D721Med (cell line): ENCODE data around the gene MTHFD2.
"Not testable (repeated sequence)": the region's sequence is repeated elsewhere in the genome, so short reads cannot be mapped to it uniquely, and the experiment has no call there.

Experiments
- DNase-seq: peaks from one replicate; pipeline ENCODE4 v3.0.0; 2011; ENCODE audit warnings: low spot score; ENCODE audit not compliant: insufficient read length
- FAIRE-seq: peaks from 2 replicates; lab custom pipeline; 2011; peaks lifted over from hg19 to GRCh38; lab: Jason Lieb, UNC
- TF ChIP-seq, protein P1 (sequence below): IDR thresholded peaks from 2 replicates; pipeline ENCODE4 v1.5.1; 2012; ENCODE audit warnings: mild to moderate bottlenecking, control low read depth; ENCODE audit not compliant: insufficient read depth; ENCODE audit errors: missing control alignments

The MTHFD2 gene

DNA sequence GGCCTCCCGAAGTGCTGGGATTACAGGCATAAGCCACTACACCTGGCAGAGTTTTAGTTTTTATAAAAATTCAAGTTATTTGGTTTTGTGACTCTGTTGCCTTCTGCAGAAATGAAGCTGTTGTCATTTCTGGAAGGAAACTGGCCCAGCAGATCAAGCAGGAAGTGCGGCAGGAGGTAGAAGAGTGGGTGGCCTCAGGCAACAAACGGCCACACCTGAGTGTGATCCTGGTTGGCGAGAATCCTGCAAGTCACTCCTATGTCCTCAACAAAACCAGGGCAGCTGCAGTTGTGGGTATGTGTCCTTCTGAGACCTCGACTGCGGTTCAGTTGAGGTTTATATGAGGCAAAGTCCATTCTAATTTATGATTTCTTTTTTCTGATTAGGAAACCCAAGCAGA, 7.2 kb downstream of the MTHFD2 start:
- FAIRE-seq: no peak
- TF ChIP-seq, protein P1, sequence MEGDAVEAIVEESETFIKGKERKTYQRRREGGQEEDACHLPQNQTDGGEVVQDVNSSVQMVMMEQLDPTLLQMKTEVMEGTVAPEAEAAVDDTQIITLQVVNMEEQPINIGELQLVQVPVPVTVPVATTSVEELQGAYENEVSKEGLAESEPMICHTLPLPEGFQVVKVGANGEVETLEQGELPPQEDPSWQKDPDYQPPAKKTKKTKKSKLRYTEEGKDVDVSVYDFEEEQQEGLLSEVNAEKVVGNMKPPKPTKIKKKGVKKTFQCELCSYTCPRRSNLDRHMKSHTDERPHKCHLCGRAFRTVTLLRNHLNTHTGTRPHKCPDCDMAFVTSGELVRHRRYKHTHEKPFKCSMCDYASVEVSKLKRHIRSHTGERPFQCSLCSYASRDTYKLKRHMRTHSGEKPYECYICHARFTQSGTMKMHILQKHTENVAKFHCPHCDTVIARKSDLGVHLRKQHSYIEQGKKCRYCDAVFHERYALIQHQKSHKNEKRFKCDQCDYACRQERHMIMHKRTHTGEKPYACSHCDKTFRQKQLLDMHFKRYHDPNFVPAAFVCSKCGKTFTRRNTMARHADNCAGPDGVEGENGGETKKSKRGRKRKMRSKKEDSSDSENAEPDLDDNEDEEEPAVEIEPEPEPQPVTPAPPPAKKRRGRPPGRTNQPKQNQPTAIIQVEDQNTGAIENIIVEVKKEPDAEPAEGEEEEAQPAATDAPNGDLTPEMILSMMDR: no peak
- DNase-seq: no peak

DNA sequence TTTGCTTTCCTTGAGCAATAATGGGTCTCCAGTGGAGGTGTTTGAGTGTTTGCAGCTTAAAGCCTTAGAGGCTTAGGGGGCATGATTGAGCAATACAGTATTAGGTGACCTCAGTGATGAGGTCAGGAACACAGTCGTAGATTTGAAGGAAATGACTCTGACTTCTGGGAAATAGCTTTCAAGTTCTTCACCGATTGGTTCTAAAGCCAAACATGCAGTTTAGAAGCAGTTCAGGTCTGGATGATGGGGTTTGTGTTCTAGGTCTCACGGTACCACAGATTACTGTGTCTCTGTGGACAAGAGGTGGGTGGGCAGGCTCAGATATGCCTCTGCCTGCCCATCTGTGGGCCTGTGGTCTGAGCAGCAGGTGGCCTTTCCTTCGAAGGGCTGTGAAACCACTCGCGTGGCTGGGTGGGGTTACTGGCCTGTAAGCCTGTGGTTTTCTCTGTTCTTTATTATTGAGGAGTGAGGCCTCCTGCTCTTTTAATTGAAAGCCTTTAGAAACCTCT, 7.8 kb downstream of the MTHFD2 start:
- TF ChIP-seq, protein P1: no peak
- FAIRE-seq (no peak), DNase-seq (no peak)

DNA sequence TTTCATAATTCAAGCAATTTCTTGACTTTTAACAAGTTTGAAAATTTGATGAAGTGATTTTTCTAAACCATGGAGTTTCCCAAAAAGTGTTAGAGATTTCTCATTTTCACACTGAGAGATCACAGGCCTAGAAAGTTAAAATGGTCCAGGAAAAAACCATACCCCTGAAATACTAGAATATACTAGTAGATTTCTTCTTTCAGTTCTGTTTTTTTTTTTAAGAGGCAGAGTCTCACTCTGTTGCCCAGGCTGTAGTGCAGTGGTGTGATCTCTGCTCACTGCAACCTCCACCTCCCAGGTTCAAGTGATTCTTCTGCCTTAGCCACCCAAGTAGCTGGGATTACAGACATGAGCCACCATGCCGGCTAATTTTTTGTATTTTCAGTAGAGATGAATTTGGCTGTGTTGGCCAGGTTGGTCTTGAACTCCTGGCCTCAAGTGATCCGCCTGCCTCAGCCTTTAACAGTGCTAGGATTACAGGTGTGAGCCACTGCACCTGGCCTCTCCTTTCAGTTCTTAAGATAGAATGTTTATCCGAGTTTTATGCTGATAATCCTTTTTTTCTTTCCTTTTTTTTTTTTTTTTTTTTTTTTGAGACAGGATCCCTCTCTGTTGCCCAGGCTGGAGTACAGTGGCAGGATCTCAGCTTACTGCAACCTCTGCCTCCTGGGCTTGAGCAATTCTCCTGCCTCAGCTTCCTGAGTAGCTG, 14.4 kb downstream of the MTHFD2 start:
- TF ChIP-seq, protein P1: no peak
- FAIRE-seq (no peak), DNase-seq (no peak)

DNA sequence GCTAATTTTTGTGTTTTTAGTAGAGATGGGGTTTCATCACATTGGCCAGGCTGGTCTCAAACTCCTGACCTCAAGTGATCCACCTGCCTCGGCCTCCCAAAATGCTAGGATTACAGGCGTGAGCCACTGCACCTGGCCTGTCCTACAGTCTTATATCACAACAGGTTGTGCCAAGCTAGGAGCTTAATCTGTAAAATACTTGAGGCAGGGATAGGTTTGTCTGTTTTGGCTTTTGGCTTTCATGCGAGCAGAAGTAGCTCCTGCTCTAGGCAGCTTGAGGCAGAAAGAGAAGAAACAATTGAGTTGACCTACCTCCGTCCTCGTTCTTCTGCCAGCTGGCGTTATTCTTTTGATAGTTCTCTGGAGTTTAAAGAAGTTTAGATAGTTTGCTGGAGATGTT, 17.4 kb downstream of the MTHFD2 start:
- FAIRE-seq, DNase-seq: not testable (repeated sequence)

DNA sequence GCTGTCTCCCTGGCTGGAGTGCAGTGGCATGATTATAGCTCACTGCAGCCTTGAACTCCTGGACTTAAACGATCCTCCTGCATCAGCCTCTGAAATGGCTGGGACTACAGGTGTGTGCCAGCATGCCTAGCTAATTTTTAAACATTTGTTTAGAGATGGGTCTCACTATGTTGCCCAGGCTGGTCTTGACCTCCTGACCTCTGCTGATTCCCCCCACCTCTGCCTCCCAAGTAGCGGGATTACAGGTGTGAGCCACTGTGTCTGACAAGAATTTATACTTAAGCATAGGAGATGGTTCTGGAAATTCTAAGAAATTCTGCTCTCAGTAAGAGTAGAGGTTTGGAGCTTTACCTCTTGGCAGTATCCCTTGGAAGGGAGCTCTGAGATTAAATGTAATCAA, 18.2 kb downstream of the MTHFD2 start:
- TF ChIP-seq, protein P1: no peak
- FAIRE-seq: no peak
- no peak for DNase-seq

DNA sequence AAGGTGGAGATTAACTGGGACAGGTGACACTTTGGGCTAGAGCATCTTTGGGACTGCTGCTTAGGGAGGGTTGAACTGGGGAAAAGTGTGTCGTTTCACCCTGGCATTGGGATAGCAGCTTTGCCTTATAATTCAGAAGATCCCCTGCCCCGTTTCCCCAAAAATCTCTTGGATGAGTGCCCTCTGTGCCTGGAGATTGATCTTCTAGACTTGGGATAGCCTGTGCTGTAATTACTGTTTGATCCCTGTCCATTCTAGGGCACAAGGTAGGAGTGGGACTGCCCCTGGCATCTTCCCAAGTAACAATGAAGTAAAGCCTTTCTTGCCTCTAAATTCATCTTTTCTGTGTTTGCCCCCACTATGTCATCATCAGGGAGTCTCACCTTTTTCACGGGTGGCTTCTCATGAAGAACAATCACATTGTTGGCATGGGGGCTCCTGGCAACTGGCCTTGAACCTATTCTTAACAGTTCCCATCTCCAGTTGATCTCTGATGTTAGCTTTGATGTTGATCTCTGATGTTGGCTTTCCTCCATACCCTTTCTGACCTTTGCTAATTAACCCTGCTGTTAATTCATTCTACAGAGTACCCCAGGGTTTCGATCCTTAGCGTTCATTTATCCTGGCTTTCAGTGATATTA, 21.6 kb downstream of the MTHFD2 start:
- FAIRE-seq: no peak
- TF ChIP-seq, protein P1: no peak
- DNase-seq: no peak

DNA sequence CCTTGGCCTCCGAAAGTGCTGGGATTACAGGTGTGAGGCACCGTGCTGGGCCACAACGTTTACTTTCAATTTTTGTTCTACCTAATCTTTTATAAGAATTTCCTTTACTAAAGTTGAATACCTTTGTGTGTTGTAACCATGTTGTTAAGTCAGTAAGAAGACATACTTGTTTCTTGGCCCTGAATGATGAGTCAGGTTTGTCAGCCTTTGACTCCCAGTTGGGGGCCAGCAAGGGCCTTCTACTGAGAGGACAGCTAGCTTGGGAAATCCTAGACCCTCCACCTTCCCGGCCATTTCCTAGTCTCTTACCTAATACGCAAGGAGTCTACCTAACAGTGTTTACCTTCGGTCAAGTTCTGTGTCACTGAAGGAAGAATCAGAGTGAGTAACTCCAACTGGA, 22.7 kb downstream of the MTHFD2 start:
- TF ChIP-seq, protein P1: no peak
- DNase-seq (no peak), FAIRE-seq (no peak)
